ENCODE data around the gene IL17C. TPM values are rescaled to one million over a fixed set of nuclear protein-coding genes. Genes with fewer than 3 reads are reported as not detected.

The IL17C gene
- total and polyA plus RNA-seq, 4 experiments from 2014 or later = 0.44 TPM; not detected in 3

DNA sequence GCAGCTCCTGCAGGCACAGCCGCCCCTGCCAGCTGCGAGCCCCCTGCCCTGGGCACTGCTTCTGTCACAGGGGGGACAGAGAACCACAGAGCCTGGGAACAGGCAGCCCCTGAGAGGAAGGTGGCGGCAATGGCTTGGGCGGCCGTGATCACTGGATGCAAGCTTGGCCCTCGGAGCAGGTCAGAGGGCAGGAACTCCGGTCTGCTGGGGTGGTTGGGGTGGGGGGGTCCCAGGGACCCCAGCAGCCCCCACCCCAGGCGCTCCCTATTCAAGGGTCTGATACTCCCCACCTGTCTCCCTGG is 14.3 kb downstream of the IL17C start:
- no peaks in the 10 kb centered on the region for H3K9me3 ChIP-seq (ENCODE audit: control insufficient read depth in 1 of 2, low read length in 2 of 2)
- no peaks in the 10 kb centered on the region for H3K27me3 ChIP-seq (ENCODE audit: insufficient read depth, low read length)
- peaks cover 4 to 19% of the 10 kb centered on the region in 2 donors for H3K36me3 Mint-ChIP-seq
- H3K9me3 Mint-ChIP-seq = no peaks in the 10 kb centered on the region
- no peaks in the 10 kb centered on the region for H3K27me3 Mint-ChIP-seq
- intact Hi-C loops (cut with micrococcal nuclease) = no loop called here
- POLR2A ChIA-PET (ENCODE audit: partially characterized antibody) = interaction anchor here (1.4 to 6.1 kb wide), 3 partner anchors 11 to 82 kb away, joined by 6 to 66 read pairs (median 13); partner anchors contain the start of genes MVD and ZC3H18
- H3K4me1 Mint-ChIP-seq = peaks cover 7 to 26% (median 12%) of the 10 kb centered on the region in 4 donors
- peaks cover 28% of the 10 kb centered on the region for H3K4me1 ChIP-seq (ENCODE audit: insufficient read depth, low read length)
- DNase-seq = no peak
- H3K4me3 Mint-ChIP-seq = peak overlapping the region in 1 of 8 donors; percentile 15
- peak overlapping the region in 1 of 7 donors; percentile 46 for H3K27ac Mint-ChIP-seq
- peaks cover 4% of the 10 kb centered on the region for H3K36me3 ChIP-seq (ENCODE audit: insufficient read depth, low read length)
- H3K27ac ChIP-seq (ENCODE audit: low read depth, low read length) = peak overlapping the region; percentile 91
- no peak overlapping the region for H3K4me3 ChIP-seq (ENCODE audit: low read length in 2 of 2)
- CTCF ChIA-PET (ENCODE audit: partially characterized antibody) = no interaction called here

DNA sequence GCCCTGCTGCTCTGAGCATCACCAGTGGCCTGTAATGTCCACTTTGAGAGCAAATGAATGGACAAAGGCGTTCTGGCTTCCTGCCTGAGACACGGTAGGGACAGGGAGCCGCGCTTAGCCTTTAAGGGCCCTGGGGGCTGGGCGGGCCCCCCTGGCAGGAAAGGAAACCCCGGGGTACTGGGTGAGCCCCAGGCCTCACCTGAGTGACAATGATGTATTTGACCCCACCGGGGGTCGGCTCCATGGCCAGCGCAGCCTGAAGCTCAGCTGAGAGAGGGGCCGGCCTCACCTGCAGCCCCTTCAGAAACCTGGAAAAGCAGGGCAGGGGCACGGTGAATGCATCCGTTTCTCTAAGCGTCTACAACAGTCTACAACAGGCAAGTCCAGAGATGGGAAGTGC is 14.7 kb downstream of the IL17C start:
- peaks cover 4% of the 10 kb centered on the region for H3K36me3 ChIP-seq (ENCODE audit: insufficient read depth, low read length)
- ChIA-PET POLR2A (ENCODE audit: partially characterized antibody) (interaction anchor here (1.4 to 6.1 kb wide), 3 partner anchors 10 to 83 kb away, joined by 6 to 66 read pairs (median 13); partner anchors contain the start of genes MVD and ZC3H18), CTCF (ENCODE audit: partially characterized antibody) (no interaction called here)
- no peak for DNase-seq
- peaks cover 7 to 26% (median 12%) of the 10 kb centered on the region in 4 donors for H3K4me1 Mint-ChIP-seq
- intact Hi-C loops (cut with micrococcal nuclease) = no loop called here
- H3K4me3 Mint-ChIP-seq = peak overlapping the region in 1 of 8 donors; percentile 15
- peak overlapping the region in 6 of 7 donors; percentile 30 to 80 (median 60) for H3K27ac Mint-ChIP-seq
- no peaks in the 10 kb centered on the region for H3K9me3 Mint-ChIP-seq
- H3K27me3 Mint-ChIP-seq = no peaks in the 10 kb centered on the region
- H3K27me3 ChIP-seq (ENCODE audit: insufficient read depth, low read length) = no peaks in the 10 kb centered on the region
- no peaks in the 10 kb centered on the region for H3K9me3 ChIP-seq (ENCODE audit: control insufficient read depth in 1 of 2, low read length in 2 of 2)
- H3K4me3 ChIP-seq (ENCODE audit: low read length in 2 of 2) = no peak overlapping the region
- H3K27ac ChIP-seq (ENCODE audit: low read depth, low read length) = peak overlapping the region; percentile 91
- peaks cover 28% of the 10 kb centered on the region for H3K4me1 ChIP-seq (ENCODE audit: insufficient read depth, low read length)
- H3K36me3 Mint-ChIP-seq = peaks cover 4 to 19% of the 10 kb centered on the region in 2 donors

DNA sequence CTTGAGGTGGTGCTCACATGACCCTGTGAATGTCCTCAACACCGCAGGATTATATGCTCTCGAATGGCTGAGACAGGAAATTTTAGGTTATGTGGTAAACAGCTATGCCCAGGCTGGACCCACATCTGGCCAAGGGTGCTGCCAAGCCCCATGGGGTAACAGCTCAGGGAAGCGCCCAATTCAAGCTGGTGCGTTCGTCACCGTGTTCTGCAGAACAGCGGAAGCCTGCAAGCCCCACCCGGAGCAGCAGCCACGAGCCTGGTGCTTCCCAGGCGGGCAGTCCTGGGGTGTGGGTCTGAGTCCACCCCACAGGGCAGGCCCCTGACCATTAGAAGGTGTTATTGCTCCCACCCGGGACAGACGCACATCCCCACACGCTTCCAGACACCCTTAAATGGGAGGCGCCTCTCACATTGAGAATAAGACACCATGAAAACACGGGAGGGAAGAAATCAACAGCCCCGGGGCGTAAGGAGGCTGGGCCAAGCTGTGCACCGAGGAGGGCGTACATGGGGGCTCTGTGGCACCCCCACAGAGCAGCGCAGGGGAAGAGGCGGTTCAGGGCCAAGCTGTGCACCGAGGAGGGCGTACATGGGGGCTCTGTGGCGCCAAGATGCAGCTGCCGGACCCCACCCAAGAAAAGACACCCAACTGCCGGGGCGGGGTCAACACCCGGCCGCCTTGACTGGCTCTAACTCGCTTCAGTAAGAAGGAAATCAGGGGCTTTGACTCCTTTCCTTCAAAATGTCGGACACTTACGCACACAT is 15.4 kb downstream of the IL17C start:
- CTCF ChIA-PET (ENCODE audit: partially characterized antibody) = no interaction called here
- Histone ChIP-seq H3K9me3 (ENCODE audit: control insufficient read depth in 1 of 2, low read length in 2 of 2) (no peaks in the 10 kb centered on the region), H3K4me1 (ENCODE audit: insufficient read depth, low read length) (peaks cover 25% of the 10 kb centered on the region), H3K36me3 (ENCODE audit: insufficient read depth, low read length) (peaks cover 4% of the 10 kb centered on the region), H3K27me3 (ENCODE audit: insufficient read depth, low read length) (no peaks in the 10 kb centered on the region), H3K27ac (ENCODE audit: low read depth, low read length) (no peak overlapping the region), H3K4me3 (ENCODE audit: low read length in 2 of 2) (no peak overlapping the region)
- no peaks in the 10 kb centered on the region for H3K9me3 Mint-ChIP-seq
- no peak for DNase-seq
- POLR2A ChIA-PET (ENCODE audit: partially characterized antibody) = interaction anchor here (1.0 to 6.1 kb wide), 3 partner anchors 10 to 48 kb away, joined by 4 to 66 read pairs (median 13); partner anchors contain the start of gene MVD
- no peak overlapping the region for H3K4me3 Mint-ChIP-seq
- H3K27me3 Mint-ChIP-seq = no peaks in the 10 kb centered on the region
- peaks cover 7 to 26% (median 12%) of the 10 kb centered on the region in 4 donors for H3K4me1 Mint-ChIP-seq
- peak overlapping the region in 6 of 7 donors; percentile 30 to 80 (median 60) for H3K27ac Mint-ChIP-seq
- peaks cover 4 to 18% of the 10 kb centered on the region in 2 donors for H3K36me3 Mint-ChIP-seq
- intact Hi-C loops (cut with micrococcal nuclease) = no loop called here

DNA sequence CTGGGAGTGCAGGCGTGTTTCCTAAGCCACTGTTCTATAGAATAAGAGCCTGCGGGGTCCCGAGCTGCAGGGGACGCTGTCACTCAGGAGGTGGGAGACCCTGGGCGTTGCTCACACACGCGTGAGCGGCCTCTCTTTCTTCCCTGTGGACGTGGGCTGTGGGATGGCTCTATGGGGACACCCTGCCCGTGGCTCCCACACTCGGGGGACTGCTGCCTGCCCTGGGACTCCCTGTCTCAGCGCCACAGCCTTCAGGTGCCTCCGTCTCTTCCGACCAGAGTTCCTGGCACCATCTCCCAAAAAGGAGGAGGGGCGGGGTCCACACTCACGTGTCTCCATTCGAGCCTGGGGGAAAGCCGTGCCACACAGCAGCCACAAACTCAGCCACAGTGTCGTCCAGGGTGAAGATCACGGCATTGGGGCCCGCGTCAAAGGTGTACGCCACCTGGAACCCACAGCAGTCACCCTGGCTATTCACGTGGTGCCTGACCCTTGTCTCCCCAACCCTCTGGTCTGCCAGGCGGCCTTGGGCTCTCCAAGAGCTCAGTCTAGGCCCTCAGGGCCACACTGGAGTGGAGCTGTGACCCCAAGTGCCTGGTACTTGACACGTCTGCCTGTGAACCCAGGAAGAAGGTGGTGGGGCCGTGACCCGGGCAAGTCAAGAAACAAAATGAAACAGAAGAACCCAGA is 16.1 kb downstream of the IL17C start:
- ChIA-PET CTCF (ENCODE audit: partially characterized antibody) (no interaction called here), POLR2A (ENCODE audit: partially characterized antibody) (interaction anchor here (1.0 kb wide), 1 partner anchor 18 kb away, joined by 4 read pairs; no protein-coding TSS in a partner anchor)
- Histone ChIP-seq H3K4me3 (ENCODE audit: low read length in 2 of 2) (no peak overlapping the region), H3K27me3 (ENCODE audit: insufficient read depth, low read length) (no peaks in the 10 kb centered on the region), H3K4me1 (ENCODE audit: insufficient read depth, low read length) (peaks cover 19% of the 10 kb centered on the region), H3K27ac (ENCODE audit: low read depth, low read length) (no peak overlapping the region), H3K36me3 (ENCODE audit: insufficient read depth, low read length) (no peaks in the 10 kb centered on the region), H3K9me3 (ENCODE audit: control insufficient read depth in 1 of 2, low read length in 2 of 2) (no peaks in the 10 kb centered on the region)
- H3K27ac Mint-ChIP-seq = peak overlapping the region in 3 of 7 donors; percentile 13 to 60 (median 55)
- H3K4me1 Mint-ChIP-seq = peaks cover 2 to 19% (median 6%) of the 10 kb centered on the region in 4 donors
- DNase-seq = no peak
- no peaks in the 10 kb centered on the region for H3K27me3 Mint-ChIP-seq
- H3K4me3 Mint-ChIP-seq = peak overlapping the region in 1 of 8 donors; percentile 10
- peaks cover 0 to 15% of the 10 kb centered on the region in 2 donors for H3K36me3 Mint-ChIP-seq
- intact Hi-C loops (cut with micrococcal nuclease) = no loop called here
- H3K9me3 Mint-ChIP-seq = no peaks in the 10 kb centered on the region

DNA sequence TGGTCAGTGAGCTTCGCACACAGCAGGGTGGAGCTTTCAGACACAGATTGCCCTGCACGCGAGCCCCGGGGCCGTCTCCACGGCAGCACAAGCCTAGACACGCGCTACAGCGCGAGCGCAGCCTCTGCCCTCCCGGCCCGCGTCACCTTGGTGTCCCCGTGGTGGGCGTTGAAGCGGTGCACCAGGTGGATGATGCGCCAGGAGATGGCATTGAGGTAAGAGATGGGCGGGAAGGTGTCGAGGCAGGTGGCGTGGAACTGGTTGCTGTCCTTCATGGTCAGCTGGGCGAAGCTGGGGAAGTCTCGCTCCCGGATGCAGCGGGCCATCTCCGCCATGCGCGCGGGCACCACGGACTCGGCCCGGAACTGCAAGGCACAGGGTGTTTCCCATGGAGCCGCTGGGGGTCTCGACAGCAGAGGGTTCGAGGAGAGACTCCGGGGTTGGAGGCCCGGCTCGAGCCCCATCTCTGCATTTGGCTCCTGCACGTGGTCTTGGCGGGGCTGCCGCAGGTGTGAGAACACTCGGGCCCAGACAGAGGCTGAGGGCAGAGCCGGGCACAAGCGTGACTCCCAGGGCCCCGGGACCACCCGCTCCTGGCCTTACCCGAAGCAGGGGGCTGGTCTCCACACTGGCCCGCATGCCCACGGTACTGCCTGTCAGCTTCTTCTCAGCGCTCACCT is 16.8 kb downstream of the IL17C start:
- H3K27ac ChIP-seq (ENCODE audit: low read depth, low read length) = no peak overlapping the region
- peaks cover 0 to 14% of the 10 kb centered on the region in 2 donors for H3K36me3 Mint-ChIP-seq
- intact Hi-C loops (cut with micrococcal nuclease) = no loop called here
- H3K9me3 ChIP-seq (ENCODE audit: control insufficient read depth in 1 of 2, low read length in 2 of 2) = no peaks in the 10 kb centered on the region
- H3K4me1 ChIP-seq (ENCODE audit: insufficient read depth, low read length) = peaks cover 13% of the 10 kb centered on the region
- CTCF ChIA-PET (ENCODE audit: partially characterized antibody) = no interaction called here
- no peaks in the 10 kb centered on the region for H3K9me3 Mint-ChIP-seq
- H3K4me1 Mint-ChIP-seq = peaks cover 2 to 13% (median 5%) of the 10 kb centered on the region in 4 donors
- no peaks in the 10 kb centered on the region for H3K27me3 Mint-ChIP-seq
- peak overlapping the region in 1 of 8 donors; percentile 10 for H3K4me3 Mint-ChIP-seq
- no peak overlapping the region for H3K4me3 ChIP-seq (ENCODE audit: low read length in 2 of 2)
- no peaks in the 10 kb centered on the region for H3K36me3 ChIP-seq (ENCODE audit: insufficient read depth, low read length)
- H3K27ac Mint-ChIP-seq = peak overlapping the region in 3 of 7 donors; percentile 37 to 68 (median 60)
- H3K27me3 ChIP-seq (ENCODE audit: insufficient read depth, low read length) = no peaks in the 10 kb centered on the region
- POLR2A ChIA-PET (ENCODE audit: partially characterized antibody) = no interaction called here
- DNase-seq = no peak

DNA sequence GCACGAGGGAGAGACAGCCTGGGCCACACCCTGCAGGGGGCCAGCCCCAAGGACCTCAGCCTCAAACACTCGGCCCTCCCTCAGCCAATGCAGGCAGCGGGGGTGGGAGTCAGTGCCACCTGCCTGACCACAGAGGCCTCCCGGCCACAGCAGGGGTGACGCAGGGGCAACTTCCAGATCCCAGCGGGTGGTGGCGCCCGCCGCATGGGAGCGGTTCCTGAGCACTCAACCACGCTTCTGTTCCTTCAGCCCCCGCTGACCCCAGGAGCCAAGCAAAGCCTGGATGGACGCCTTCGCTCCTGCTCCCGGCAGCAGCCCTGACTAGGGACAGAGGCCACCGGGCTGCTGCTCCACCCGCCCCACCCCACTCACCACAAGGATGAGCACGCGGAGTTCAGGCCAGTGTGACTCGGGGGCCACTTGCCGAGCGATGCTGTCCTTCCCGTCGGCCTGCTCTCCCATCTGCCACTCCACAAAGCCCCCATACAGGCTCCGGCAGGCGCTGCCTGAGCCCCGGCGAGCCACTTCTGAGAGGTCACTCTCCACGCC is 17.4 kb downstream of the IL17C start:
- no peaks in the 10 kb centered on the region for H3K9me3 ChIP-seq (ENCODE audit: control insufficient read depth in 1 of 2, low read length in 2 of 2)
- Mint-ChIP-seq H3K4me3 (no peak overlapping the region), H3K36me3 (peaks cover 0 to 12% of the 10 kb centered on the region in 2 donors), H3K27ac (peak overlapping the region in 1 of 7 donors; percentile 35), H3K4me1 (peaks cover 2 to 13% (median 5%) of the 10 kb centered on the region in 4 donors), H3K27me3 (no peaks in the 10 kb centered on the region), H3K9me3 (no peaks in the 10 kb centered on the region)
- peaks cover 13% of the 10 kb centered on the region for H3K4me1 ChIP-seq (ENCODE audit: insufficient read depth, low read length)
- no peaks in the 10 kb centered on the region for H3K36me3 ChIP-seq (ENCODE audit: insufficient read depth, low read length)
- H3K27me3 ChIP-seq (ENCODE audit: insufficient read depth, low read length) = no peaks in the 10 kb centered on the region
- ChIA-PET CTCF (ENCODE audit: partially characterized antibody) (no interaction called here), POLR2A (ENCODE audit: partially characterized antibody) (no interaction called here)
- no peak overlapping the region for H3K27ac ChIP-seq (ENCODE audit: low read depth, low read length)
- no peak overlapping the region for H3K4me3 ChIP-seq (ENCODE audit: low read length in 2 of 2)
- intact Hi-C loops (cut with micrococcal nuclease) = no loop called here
- DNase-seq = no peak
